Psoas muscle (tissue), 8 donors: ENCODE results near the gene DCAF4L1. TPM values are rescaled to one million over a fixed set of nuclear protein-coding genes. Genes with fewer than 3 reads are reported as not detected.

Experiments used
- ATAC-seq, 4 donors: fragments of 200-7000 bp; cut with Tn5 transposase; one replicate each; pipeline ENCODE4 v1.9.1; 2020; ENCODE audit warnings: moderate library complexity in 3 of 4, mild to moderate bottlenecking in 2 of 4
- DNase-seq, 2 donors: peaks; one replicate each; pipeline ENCODE4 v3.0.0-alpha.2; 2020
- H3K27ac ChIP-seq: fragments of 200-600 bp; one replicate; pipeline ENCODE4 v1.8.0; 2022
- H3K27me3 ChIP-seq, 3 donors: fragments of 200-600 bp in 1 of 3; one replicate each; pipeline versions ENCODE4 v1.6.1 to v1.8.0; 2013 to 2022; ENCODE audit warnings: low read length in 2 of 3, mild to moderate bottlenecking in 2 of 3, moderate library complexity in 1 of 3; ENCODE audit not compliant: insufficient read depth in 3 of 3
- H3K36me3 ChIP-seq, 2 donors: fragments of 200-600 bp in 1 of 2; one replicate each; pipeline versions ENCODE4 v1.6.1 to v1.8.0; 2013 to 2022; ENCODE audit warnings: low read depth in 1 of 2, mild to moderate bottlenecking in 1 of 2, moderate library complexity in 1 of 2; ENCODE audit not compliant: insufficient read depth in 1 of 2
- H3K4me1 ChIP-seq: fragments of 200-600 bp; one replicate; pipeline ENCODE4 v1.8.0; 2022
- H3K4me3 ChIP-seq: fragments of 200-600 bp; one replicate; pipeline ENCODE4 v1.8.0; 2022; ENCODE audit warnings: mild to moderate bottlenecking
- H3K9me3 ChIP-seq: fragments of 200-600 bp; one replicate; pipeline ENCODE4 v1.8.0; 2022
- WGBS, 3 donors: extraction: QIAGEN DNeasy Blood & Tissue Kit; methylation state at CpG; one replicate each; pipeline versions ENCODE4 v1.1.6 to v1.1.7; 2013; 5-methylcytosine and 5-hydroxymethylcytosine counted together
- intact Hi-C, 2 donors: fragments of 100-400 bp; cut with DNase I; formaldehyde crosslinking; loops; one replicate each; pipeline versions ENCODE4 v1.11.0 to v1.14.2; 2022
- polyA plus RNA-seq, 3 donors: library from polyadenylated mRNA; stranded (reverse); fragments of 200-250 nt; gene quantifications; one replicate each; pipeline ENCODE4 v1.2.3, GENCODE V29; 2013
- total RNA-seq, 4 donors: library from RNA; stranded (reverse); fragmentation: NEBNext Ultra II Directional in 2 of 4; extraction: Animal tissue kit (Norgen Biotek cat#: 25700) in 2 of 4; gene quantifications; one replicate each; pipeline versions ENCODE4 v1.2.1 to v1.2.4, GENCODE V29; 2021 to 2023
- TF ChIP-seq, protein P1 (sequence below): fragments of 200-600 bp; IDR thresholded peaks from one replicate; pipeline ENCODE4 v1.8.0; 2022; ENCODE audit warnings: antibody characterized with exemption
- donor health status: healthy with polysubstance abuse.
- donor health status: DM: no; HTN: no; CAD: no; lungs with moderate emphysema.
- donor health status: Bipolar disorder and iron deficiency.
- donor health status: healthy.
- donor health status: DM: yes; HTN: yes; CAD: no.
- donor health status: DM: no; HTN: no; CAD: no.
- donor health status: DM: no; HTN: no; CAD: no.
- donor health status: DM: yes; HTN: yes; CAD: no.

DCAF4L1 gene
- total and polyA plus RNA-seq, 7 donors: 0.04 to 1.1 (median 0.25) TPM

DNA sequence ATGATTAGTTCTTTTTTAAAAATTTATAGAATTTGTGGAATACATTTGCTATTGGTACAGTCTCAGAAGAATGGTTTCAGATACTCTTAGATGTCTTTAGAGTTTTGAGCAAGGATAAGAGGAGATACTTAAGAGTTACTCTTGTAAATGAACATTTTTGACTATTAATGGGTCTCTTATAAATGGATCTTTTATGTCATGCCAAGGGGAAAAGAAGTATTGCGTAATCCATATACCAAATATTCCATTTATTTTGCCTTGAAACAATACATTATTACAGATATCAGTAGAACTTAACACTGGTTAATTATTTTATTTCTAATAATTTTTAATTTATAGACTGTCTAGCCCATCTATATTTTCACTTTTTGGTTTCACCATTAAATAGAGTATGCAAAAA is 17.2 kb upstream of the DCAF4L1 start:
- H3K36me3 ChIP-seq: peaks cover 0 to 3% of the 10 kb centered on the region in 2 donors
- ATAC-seq (no peak), DNase-seq (no peak)
- TF ChIP-seq, protein P1, sequence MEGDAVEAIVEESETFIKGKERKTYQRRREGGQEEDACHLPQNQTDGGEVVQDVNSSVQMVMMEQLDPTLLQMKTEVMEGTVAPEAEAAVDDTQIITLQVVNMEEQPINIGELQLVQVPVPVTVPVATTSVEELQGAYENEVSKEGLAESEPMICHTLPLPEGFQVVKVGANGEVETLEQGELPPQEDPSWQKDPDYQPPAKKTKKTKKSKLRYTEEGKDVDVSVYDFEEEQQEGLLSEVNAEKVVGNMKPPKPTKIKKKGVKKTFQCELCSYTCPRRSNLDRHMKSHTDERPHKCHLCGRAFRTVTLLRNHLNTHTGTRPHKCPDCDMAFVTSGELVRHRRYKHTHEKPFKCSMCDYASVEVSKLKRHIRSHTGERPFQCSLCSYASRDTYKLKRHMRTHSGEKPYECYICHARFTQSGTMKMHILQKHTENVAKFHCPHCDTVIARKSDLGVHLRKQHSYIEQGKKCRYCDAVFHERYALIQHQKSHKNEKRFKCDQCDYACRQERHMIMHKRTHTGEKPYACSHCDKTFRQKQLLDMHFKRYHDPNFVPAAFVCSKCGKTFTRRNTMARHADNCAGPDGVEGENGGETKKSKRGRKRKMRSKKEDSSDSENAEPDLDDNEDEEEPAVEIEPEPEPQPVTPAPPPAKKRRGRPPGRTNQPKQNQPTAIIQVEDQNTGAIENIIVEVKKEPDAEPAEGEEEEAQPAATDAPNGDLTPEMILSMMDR: no peak
- H3K4me3 ChIP-seq: no peak overlapping the region
- 98 to 100% (median 98%) methylated on average over 1 of the region's 1 CpG for WGBS, 3 donors
- no peaks in the 10 kb centered on the region for H3K9me3 ChIP-seq
- no peaks in the 10 kb centered on the region for H3K4me1 ChIP-seq
- intact Hi-C loops: no loop called here
- no peak overlapping the region for H3K27ac ChIP-seq
- H3K27me3 ChIP-seq: no peaks in the 10 kb centered on the region

DNA sequence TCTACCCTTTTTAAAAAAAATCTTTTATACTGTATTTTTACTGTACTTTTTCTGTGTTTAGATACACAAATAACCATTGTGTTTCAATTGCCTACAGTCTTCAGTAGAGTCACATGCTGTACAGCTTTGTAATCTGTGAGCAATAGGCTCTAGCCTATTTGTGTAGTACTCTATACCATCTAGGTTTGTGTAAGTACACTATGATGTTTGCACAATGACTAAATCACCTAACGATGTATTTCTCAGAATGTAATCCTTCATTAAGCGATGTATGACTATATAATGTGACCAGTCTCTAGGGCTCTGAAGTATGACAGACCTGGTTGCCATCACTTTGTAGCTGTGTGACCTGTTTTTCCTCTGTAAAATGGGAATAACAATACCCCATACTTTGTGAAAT is 14.2 kb upstream of the DCAF4L1 start:
- H3K4me3 ChIP-seq: no peak overlapping the region
- intact Hi-C loops: no loop called here
- TF ChIP-seq, protein P1: no peak
- H3K36me3 ChIP-seq: no peaks in the 10 kb centered on the region
- no peak for DNase-seq
- no peak for ATAC-seq
- no peak overlapping the region for H3K27ac ChIP-seq
- H3K4me1 ChIP-seq: no peaks in the 10 kb centered on the region
- H3K9me3 ChIP-seq: no peaks in the 10 kb centered on the region
- no peaks in the 10 kb centered on the region for H3K27me3 ChIP-seq
- WGBS, 3 donors: 95 to 96% (median 96%) methylated on average over 2 of the region's 2 CpGs

DNA sequence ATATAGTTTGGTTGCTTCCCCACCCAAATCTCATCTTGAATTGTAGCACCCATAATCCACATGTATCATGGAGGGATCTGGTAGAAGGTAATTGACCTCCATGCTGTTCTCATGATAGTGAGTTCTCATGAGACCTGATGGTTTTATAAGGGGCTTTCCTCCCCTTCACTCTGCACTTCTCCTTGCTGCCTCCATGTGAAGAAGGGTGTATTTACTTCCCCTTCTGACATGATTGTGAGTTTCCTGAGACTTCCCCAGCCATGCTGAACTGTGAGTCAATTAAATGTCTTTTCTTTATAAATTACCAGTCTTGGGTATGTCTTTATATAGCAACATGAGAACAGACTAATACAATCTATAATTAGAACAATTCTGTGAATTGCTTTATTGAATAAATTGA is 11.9 kb upstream of the DCAF4L1 start:
- no peaks in the 10 kb centered on the region for H3K27me3 ChIP-seq
- DNase-seq (no peak), ATAC-seq (no peak)
- intact Hi-C loops: no loop called here
- H3K4me1 ChIP-seq: no peaks in the 10 kb centered on the region
- H3K36me3 ChIP-seq: no peaks in the 10 kb centered on the region
- no peaks in the 10 kb centered on the region for H3K9me3 ChIP-seq
- no peak overlapping the region for H3K4me3 ChIP-seq
- TF ChIP-seq, protein P1: no peak
- H3K27ac ChIP-seq: no peak overlapping the region

DNA sequence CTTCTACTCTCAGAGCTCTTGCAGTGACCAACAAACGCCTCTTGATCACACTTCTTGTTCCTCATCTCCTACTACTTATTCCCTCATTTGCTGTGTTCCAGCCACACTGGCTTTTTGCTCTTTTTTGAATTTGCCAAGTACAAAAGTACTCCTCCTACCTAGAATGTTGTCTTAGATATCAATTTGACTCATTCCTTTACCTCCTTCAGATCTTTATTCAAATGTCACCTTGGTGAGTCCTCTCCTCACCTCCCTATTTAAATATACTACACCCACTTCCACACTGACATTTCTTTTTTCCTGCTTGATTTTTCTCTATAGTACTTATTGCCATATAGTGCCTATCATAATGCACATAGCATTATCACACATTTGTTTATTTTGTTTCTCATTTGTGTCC is 6.2 kb upstream of the DCAF4L1 start:
- no peaks in the 10 kb centered on the region for H3K27me3 ChIP-seq
- no peak for DNase-seq
- no peaks in the 10 kb centered on the region for H3K36me3 ChIP-seq
- no peaks in the 10 kb centered on the region for H3K4me1 ChIP-seq
- TF ChIP-seq, protein P1: no peak
- intact Hi-C loops: no loop called here
- H3K9me3 ChIP-seq: no peaks in the 10 kb centered on the region
- H3K27ac ChIP-seq: no peak overlapping the region
- H3K4me3 ChIP-seq: no peak overlapping the region
- whole genome bisulfite sequencing, 3 donors: 83 to 88% (median 86%) methylated on average over 1 of the region's 1 CpG
- ATAC-seq: no peak

DNA sequence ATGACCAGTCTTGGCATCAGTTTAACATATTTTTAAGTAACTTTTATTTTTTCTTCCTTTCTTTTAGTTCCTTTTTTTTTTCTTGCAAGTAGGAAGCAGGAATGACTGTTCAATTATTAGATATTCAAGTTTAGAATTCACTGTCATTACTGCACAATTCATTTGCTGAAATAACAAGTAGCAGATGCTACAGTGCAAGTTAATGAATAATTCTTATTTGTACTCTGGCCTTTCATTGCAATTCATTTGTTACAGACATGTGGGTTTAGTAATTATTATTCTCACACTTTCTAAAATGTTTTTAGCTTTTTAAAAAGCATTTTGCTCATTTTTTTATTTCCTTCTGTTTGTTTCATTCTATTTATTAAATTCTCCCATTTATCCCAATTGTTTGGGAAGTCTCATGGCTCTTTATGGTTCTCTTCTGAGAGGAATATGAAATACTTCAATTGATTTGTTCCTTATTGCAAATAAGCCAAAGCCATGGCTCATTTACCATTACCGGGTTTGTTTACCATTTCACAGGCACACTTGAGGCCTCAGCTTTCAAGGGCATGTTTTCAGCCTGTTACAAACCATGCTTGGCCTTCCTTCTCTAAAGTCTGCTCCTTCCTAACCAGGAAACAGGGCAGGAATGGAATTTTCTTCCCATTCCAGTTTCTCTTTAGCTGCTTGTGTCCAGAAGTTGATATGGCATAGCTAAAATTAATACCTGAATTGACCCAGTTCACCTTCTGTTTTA is 4.6 kb upstream of the DCAF4L1 start:
- DNase-seq (no peak), ATAC-seq (no peak)
- no peaks in the 10 kb centered on the region for H3K36me3 ChIP-seq
- 21 to 45% (median 26%) methylated on average over 1 of the region's 1 CpG for WGBS, 3 donors
- H3K27ac ChIP-seq: no peak overlapping the region
- intact Hi-C loops: no loop called here
- no peaks in the 10 kb centered on the region for H3K4me1 ChIP-seq
- TF ChIP-seq, protein P1: no peak
- H3K4me3 ChIP-seq: no peak overlapping the region
- no peaks in the 10 kb centered on the region for H3K9me3 ChIP-seq
- no peaks in the 10 kb centered on the region for H3K27me3 ChIP-seq
